Sigmoid colon (tissue), 7 donors: ENCODE data around the gene MMP11. TPM values are rescaled to one million over a fixed set of nuclear protein-coding genes. Genes with fewer than 3 reads are reported as not detected.
A peak's percentile ranks its signal among the peaks of the same experiment; 100 is the strongest.

Experiments
- DNase-seq: peaks from one replicate; pipeline ENCODE4 v3.0.0-alpha.2; 2019
- H3K27ac ChIP-seq, 4 donors: fragments of 200-600 bp; sonication (generic); one replicate each; pipeline ENCODE4 v1.5.1; 2016 to 2019; ENCODE audit warnings: mild to moderate bottlenecking in 1 of 4
- H3K27me3 ChIP-seq, 3 donors: fragments of 200-600 bp; sonication (generic); one replicate each; pipeline ENCODE4 v1.5.1; 2019; ENCODE audit warnings: mild to moderate bottlenecking in 1 of 3
- H3K36me3 ChIP-seq, 4 donors: fragments of 200-600 bp; sonication (generic); one replicate each; pipeline ENCODE4 v1.5.1; 2016 to 2019
- H3K4me1 ChIP-seq, 4 donors: fragments of 200-600 bp; sonication (generic); one replicate each; pipeline ENCODE4 v1.5.1; 2017 to 2019
- H3K4me3 ChIP-seq, 4 donors: fragments of 200-600 bp; sonication (generic); one replicate each; pipeline ENCODE4 v1.5.1; 2017 to 2019; ENCODE audit warnings: mild to moderate bottlenecking in 2 of 4, moderate library complexity in 1 of 4
- H3K9me3 ChIP-seq, 4 donors: fragments of 200-600 bp in 3 of 4; sonication (generic) in 3 of 4; one replicate each; pipeline versions ENCODE4 v1.5.1 to v1.6.1; 2013 to 2019
- CTCF ChIP-seq, 4 experiments: fragments of 450-650 bp in 3 of 4; fragments of 200-600 bp in 1 of 4; IDR thresholded peaks; one replicate each; pipeline ENCODE4 v1.5.1; 2016 to 2019; ENCODE audit warnings: antibody characterized with exemption in 4 of 4, mild to moderate bottlenecking in 3 of 4, moderate library complexity in 2 of 4
- EP300 ChIP-seq, 4 donors: sonication (generic); formaldehyde crosslinking; IDR thresholded peaks; one replicate each; pipeline ENCODE4 v1.6.1; 2017; ENCODE audit warnings: antibody characterized with exemption in 4 of 4
- POLR2A ChIP-seq, 2 donors: fragments of 450-650 bp; IDR thresholded peaks; one replicate each; pipeline ENCODE4 v1.6.1; 2016; ENCODE audit warnings: antibody characterized with exemption in 2 of 2, mild to moderate bottlenecking in 2 of 2, moderate library complexity in 2 of 2
- POLR2AphosphoS5 ChIP-seq, 4 donors: sonication (generic); formaldehyde crosslinking; IDR thresholded peaks; one replicate each; pipeline ENCODE4 v1.6.1; 2017; ENCODE audit warnings: antibody characterized with exemption in 4 of 4
- WGBS, 2 donors: extraction: QIAGEN DNeasy Blood & Tissue Kit; methylation state at CpG; one replicate each; pipeline ENCODE4 v1.1.7; 2013; 5-methylcytosine and 5-hydroxymethylcytosine counted together
- intact Hi-C: fragments of 100-400 bp; cut with DNase I; formaldehyde crosslinking; loops from one replicate; pipeline ENCODE4 v1.15.1; 2023
- polyA plus RNA-seq, 3 donors: library from polyadenylated mRNA; stranded (reverse); fragments of 200-250 nt; gene quantifications; one replicate each; pipeline ENCODE4 v1.2.3, GENCODE V29; 2013
- total RNA-seq, 4 donors: library from RNA; depleted of rRNA; stranded (reverse); fragments of >200 nt; gene quantifications; one replicate each; pipeline ENCODE4 v1.1.0, GENCODE V29; 2016
- donor health status: healthy with polysubstance abuse.
- donor health status: Bipolar disorder and iron deficiency.
- donor health status: healthy.

Gene MMP11
- total and polyA plus RNA-seq, 7 donors, result 0.60 to 9.9 (median 6.1) TPM; not detected in 1

DNA sequence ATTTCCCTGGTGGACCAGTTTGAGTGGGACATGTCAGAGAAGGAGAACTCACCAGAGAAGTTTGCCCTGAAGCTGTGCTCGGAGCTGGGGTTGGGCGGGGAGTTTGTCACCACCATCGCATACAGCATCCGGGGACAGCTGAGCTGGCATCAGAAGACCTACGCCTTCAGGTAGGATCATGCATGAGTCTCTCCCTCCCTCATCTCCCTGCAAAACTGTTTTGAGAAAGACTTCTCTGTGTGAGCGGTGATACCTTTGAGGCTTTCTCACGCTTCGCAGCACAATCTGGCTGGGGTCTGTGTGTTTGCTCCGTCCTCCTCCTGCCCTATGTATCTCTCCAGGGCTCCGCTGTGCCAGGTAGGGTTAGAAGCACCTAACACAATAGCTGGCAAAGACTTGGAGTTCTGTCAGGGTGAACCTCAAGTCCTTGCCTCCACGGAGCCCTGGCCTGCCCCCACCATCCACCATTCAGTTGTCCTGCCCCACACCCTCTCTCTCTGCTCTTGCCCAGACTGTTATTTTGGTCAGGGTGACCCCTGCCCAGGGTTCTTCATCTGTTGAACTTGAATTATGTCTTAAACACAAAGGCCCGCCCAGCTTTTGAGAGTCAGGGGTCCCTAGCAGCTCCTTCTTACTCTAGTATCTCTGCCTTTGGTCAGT is 52.7 kb downstream of the MMP11 start:
- Histone ChIP-seq H3K27me3 (no peaks in the 10 kb centered on the region), H3K36me3 (peaks cover 45 to 96% (median 57%) of the 10 kb centered on the region in 4 donors), H3K27ac (no peak overlapping the region), H3K4me1 (no peaks in the 10 kb centered on the region), H3K9me3 (no peaks in the 10 kb centered on the region), H3K4me3 (no peak overlapping the region)
- intact Hi-C loops, result no loop called here
- TF ChIP-seq POLR2AphosphoS5 (IDR thresholded peaks at IDR 0.05) (no peak), CTCF (IDR thresholded peaks at IDR 0.05) (no peak), POLR2A (IDR thresholded peaks at IDR 0.05) (no peak), EP300 (IDR thresholded peaks at IDR 0.05) (no peak)
- 93 to 97% methylated on average over 12 of the region's 12 CpGs for WGBS, 2 donors
- DNase-seq, result peak; percentile 52

GRCh38 chr22:23826510-23827350 is 54.1 kb downstream of the MMP11 start:
- Histone ChIP-seq H3K9me3 (no peaks in the 10 kb centered on the region), H3K36me3 (peaks cover 43 to 92% (median 51%) of the 10 kb centered on the region in 4 donors), H3K4me3 (no peak overlapping the region), H3K27me3 (no peaks in the 10 kb centered on the region), H3K4me1 (no peaks in the 10 kb centered on the region), H3K27ac (no peak overlapping the region)
- 92 to 93% methylated on average over 15 of the region's 15 CpGs for WGBS, 2 donors
- no peak for TF ChIP-seq POLR2A (IDR thresholded peaks at IDR 0.05)
- TF ChIP-seq POLR2AphosphoS5 (IDR thresholded peaks at IDR 0.05), result no peak
- TF ChIP-seq CTCF (IDR thresholded peaks at IDR 0.05), result no peak
- no peak for TF ChIP-seq EP300 (IDR thresholded peaks at IDR 0.05)
- intact Hi-C loops, result no loop called here
- DNase-seq, result peak; percentile 50

DNA sequence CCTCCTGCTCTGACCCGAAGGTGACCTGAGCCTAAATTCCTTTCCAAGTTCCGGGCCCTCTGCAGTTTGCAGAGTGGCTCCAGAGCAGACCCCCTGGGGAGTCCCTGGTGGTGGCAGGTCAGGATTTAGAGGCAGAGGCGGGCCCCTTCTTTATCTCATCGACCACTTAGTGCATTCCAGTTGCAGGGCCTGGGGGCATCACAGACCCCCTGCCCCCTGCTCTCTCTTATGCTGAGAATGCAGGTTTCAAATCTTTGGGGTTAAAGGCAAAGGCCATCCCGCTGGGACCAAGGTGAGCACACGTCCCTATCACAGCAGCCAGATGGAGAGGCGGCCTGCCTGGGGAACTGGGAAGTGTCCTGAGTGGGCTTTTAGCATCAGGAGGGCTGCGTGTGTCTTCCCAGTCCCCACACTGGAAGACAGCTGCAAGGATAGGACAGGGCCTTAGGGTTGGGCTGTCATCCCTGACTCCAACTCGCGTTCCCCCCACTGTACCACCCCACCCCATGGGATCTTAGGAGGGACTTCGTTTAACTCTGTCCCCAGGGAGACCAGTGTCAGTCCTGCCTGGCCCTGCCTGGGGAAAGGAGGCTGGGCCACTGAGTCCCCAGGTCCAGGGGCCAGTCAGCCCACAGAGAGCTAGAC is 54.8 kb downstream of the MMP11 start:
- intact Hi-C loops, result no loop called here
- DNase-seq, result peak; percentile 44
- Histone ChIP-seq H3K36me3 (peaks cover 37 to 89% (median 46%) of the 10 kb centered on the region in 4 donors), H3K4me1 (no peaks in the 10 kb centered on the region), H3K9me3 (no peaks in the 10 kb centered on the region), H3K27me3 (no peaks in the 10 kb centered on the region), H3K4me3 (no peak overlapping the region), H3K27ac (no peak overlapping the region)
- TF ChIP-seq POLR2AphosphoS5 (IDR thresholded peaks at IDR 0.05) (no peak), CTCF (IDR thresholded peaks at IDR 0.05) (no peak), POLR2A (IDR thresholded peaks at IDR 0.05) (no peak), EP300 (IDR thresholded peaks at IDR 0.05) (no peak)
- WGBS, 2 donors, result 91 to 93% methylated on average over 11 of the region's 11 CpGs

GRCh38 chr22:23828800-23829680 is 56.4 kb downstream of the MMP11 start:
- TF ChIP-seq POLR2AphosphoS5 (IDR thresholded peaks at IDR 0.05) (no peak), POLR2A (IDR thresholded peaks at IDR 0.05) (no peak), EP300 (IDR thresholded peaks at IDR 0.05) (no peak), CTCF (IDR thresholded peaks at IDR 0.05) (no peak)
- WGBS, 2 donors, result 80 to 92% methylated on average over 10 of the region's 10 CpGs
- H3K36me3 ChIP-seq, result peaks cover 35 to 82% (median 44%) of the 10 kb centered on the region in 4 donors
- no peaks in the 10 kb centered on the region for H3K4me1 ChIP-seq
- H3K27ac ChIP-seq, result no peak overlapping the region
- H3K4me3 ChIP-seq, result no peak overlapping the region
- intact Hi-C loops, result no loop called here
- DNase-seq, result peak; percentile 57
- no peaks in the 10 kb centered on the region for H3K27me3 ChIP-seq
- H3K9me3 ChIP-seq, result no peaks in the 10 kb centered on the region
